GM20431 (cell line): ENCODE data around the gene SDR39U1.

Source experiments
- in situ Hi-C: fragments of 300-500 bp; cut with MseI, MboI; formaldehyde crosslinking; loops from one replicate; pipeline ENCODE4 v1.15.0; 2020; ENCODE audit warnings: low sequenced_read_pairs; ENCODE audit not compliant: unreplicated experiment

Gene SDR39U1

DNA sequence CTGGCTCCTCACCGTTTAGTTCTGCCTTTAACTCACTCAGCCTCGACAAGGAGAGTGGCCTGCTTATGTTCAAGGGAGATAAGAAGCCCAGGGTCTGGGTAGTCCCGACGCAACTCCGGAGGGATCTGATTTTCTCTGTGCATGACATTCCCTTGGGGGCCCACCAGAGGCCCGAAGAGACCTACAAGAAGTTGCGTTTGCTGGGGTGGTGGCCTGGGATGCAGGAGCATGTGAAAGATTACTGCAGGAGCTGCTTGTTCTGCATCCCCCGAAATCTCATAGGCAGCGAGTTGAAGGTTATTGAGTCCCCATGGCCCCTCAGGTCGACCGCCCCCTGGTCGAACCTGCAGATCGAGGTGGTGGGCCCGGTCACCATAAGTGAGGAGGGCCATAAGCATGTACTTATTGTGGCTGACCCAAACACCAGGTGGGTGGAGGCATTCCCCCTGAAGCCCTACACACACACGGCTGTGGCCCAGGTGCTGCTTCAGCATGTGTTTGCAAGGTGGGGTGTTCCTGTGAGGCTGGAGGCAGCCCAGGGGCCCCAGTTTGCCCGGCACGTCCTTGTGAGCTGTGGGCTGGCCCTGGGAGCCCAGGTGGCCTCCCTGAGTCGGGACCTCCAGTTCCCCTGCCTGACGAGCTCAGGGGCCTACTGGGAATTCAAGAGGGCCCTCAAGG is 26.2 kb downstream of the SDR39U1 start:
- in situ Hi-C loops, result no loop called here

DNA sequence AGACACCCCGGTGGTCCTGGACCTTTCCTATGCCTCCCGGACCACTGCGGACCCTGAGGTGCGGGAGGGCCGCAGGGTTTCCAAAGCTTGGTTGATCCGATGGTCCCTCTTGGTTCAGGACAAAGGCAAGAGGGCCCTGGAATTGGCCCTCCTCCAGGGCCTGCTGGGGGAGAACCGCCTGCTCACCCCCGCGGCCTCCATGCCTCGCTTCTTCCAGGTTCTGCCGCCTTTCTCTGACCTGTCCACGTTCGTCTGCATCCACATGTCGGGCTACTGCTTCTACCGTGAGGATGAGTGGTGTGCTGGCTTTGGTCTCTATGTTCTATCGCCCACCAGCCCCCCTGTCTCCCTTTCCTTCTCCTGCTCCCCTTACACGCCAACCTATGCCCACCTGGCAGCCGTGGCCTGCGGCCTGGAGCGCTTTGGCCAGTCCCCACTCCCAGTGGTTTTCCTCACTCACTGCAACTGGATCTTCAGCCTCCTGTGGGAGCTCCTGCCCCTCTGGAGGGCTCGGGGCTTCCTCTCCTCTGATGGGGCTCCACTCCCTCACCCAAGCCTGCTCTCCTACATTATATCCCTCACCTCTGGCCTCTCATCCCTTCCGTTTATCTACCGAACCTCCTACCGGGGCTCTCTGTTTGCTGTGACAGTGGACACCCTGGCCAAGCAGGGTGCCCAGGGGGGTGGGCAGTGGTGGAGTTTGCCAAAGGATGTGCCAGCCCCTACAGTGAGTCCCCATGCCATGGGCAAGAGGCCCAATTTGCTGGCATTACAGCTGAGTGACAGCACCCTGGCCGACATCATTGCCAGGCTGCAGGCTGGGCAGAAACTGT is 26.9 kb downstream of the SDR39U1 start:
- in situ Hi-C loops, result no loop called here

DNA sequence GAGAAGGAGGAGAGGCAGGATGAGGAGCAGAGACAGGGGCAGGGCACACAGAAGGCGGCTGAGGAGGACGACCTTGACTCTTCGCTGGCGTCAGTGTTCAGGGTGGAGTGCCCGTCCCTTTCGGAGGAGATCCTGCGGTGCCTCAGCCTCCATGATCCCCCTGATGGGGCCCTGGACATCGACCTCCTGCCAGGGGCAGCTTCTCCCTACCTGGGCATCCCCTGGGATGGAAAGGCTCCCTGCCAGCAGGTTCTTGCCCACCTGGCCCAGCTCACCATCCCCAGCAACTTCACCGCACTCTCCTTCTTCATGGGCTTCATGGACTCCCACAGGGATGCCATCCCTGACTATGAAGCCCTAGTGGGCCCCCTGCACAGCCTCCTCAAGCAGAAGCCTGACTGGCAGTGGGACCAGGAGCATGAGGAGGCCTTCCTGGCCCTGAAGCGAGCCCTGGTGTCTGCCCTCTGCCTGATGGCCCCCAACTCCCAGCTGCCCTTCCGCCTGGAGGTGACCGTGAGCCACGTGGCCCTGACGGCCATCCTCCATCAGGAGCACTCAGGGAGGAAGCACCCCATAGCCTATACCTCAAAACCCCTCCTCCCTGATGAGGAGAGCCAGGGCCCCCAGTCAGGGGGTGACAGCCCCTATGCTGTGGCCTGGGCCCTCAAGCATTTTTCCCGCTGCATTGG is 27.7 kb downstream of the SDR39U1 start:
- in situ Hi-C loops, result no loop called here

DNA sequence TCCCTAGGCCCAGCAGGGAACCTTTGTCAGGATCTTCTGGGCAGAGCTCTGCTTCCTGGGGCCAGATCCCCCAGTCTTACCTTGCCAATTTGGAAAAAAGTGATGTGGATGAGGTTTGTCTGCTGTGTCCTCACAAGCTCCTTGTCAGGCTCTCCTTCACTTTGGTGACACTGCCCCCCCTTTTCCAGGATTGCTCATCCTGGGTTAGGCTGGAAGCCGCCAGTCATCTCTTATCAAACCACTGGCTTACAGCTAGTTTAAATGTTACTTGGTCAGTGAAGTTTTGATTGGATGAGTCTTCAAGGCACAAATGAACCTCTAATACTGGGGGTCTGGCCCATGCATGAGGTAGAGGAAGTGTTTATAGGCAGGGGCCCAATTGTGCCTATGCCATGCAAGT is 28.5 kb downstream of the SDR39U1 start:
- in situ Hi-C loops, result no loop called here

DNA sequence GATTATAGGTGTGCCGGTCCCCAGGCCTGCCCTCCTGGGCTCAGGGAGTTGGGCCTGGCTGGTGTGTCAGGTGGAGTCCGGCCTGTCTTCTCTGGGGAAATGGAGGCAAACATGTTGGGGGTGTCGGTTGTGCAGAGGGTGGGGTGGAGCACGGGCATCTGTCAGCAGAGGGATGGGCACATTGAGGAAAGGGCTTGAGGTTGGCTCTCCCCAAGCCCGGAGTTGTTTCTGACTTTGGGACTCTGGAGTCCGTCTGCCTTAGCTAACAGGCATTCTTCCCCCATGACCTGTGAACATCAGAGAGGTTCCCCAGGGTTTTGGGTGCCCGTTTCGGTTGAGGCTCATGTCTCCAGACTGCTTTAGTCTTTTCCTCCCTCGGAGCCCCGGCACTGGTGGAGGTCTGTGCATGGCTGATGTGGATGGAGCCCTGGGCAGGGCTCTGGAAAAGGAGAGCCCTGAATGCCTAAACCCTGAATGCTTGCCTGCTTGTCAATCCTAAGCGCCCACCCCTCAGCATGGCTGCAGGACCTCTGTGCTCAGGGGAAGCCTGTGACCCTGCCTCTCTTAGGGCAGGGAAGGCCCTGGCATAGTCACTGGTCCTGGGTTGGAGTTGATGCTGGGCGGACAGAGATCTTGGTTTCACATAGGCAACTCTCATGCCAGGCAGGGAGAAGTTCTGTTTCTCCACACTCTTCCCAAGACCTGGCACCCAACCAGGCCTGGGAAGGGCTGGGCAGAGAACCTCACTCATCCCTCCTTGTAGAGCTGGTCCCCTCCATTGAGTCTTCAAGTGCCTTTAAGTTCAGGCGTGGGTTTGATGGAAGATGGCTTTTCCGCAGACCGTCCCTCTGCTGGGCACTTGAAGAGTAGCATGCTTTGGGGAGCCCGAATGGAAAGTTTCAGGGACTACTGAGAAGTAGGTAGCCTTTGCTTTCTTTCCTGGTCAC is 30.9 kb downstream of the SDR39U1 start:
- in situ Hi-C loops, result no loop called here

DNA sequence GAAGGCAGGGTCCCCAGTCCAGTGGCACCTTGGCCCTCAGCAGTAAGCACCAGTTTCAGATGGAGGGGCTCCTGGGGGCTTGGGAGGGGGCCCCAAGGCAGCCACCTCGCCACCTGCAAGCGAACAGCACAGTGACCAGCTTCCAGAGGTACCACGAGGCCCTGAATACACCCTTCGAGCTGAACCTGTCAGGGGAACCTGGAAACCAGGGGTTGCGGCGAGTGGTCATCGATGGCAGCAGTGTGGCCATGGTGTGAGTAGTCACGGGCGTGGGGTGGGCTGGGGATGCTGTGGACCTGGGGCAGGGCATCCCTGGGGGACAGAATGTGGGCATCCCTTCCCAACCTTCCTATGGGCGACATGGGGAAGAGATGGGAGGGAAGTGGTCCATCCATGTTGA is 32.6 kb downstream of the SDR39U1 start:
- in situ Hi-C loops, result no loop called here

DNA sequence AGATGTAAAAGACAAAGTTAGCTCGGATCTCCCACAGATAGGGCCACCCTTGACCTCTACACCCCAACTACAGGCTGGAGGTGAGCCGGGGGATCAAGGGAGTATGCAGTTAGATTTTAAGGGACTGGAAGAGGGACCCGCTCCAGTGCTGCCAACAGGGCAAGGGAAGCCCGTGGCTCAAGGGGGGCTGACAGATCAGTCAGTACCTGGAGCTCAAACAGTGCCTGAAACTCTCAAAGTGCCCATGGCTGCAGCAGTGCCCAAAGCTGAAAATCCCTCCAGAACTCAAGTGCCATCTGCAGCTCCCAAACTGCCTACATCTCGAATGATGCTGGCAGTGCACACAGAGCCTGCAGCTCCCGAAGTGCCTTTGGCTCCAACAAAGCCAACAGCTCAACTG is 33.4 kb downstream of the SDR39U1 start:
- in situ Hi-C loops, result no loop called here

DNA sequence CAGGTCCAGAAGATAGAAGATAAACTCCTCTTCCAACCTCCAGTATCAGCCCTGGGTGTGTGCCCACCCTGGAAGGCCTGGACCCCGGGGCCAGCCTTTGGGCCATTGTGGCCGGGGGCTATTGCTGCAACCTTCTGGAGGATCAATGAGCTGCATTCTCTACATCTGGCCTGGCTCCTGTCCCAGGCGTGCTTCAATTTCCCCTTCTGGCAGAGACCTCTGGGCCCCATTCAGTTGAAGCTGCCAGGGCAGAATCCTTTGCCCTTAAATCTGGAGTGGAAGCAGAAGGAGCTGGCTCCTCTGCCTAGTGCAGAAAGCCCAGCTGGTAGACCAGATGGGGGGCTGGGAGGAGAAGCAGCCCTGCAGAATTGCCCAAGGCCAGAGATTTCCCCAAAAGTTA is 33.8 kb downstream of the SDR39U1 start:
- in situ Hi-C loops, result no loop called here

DNA sequence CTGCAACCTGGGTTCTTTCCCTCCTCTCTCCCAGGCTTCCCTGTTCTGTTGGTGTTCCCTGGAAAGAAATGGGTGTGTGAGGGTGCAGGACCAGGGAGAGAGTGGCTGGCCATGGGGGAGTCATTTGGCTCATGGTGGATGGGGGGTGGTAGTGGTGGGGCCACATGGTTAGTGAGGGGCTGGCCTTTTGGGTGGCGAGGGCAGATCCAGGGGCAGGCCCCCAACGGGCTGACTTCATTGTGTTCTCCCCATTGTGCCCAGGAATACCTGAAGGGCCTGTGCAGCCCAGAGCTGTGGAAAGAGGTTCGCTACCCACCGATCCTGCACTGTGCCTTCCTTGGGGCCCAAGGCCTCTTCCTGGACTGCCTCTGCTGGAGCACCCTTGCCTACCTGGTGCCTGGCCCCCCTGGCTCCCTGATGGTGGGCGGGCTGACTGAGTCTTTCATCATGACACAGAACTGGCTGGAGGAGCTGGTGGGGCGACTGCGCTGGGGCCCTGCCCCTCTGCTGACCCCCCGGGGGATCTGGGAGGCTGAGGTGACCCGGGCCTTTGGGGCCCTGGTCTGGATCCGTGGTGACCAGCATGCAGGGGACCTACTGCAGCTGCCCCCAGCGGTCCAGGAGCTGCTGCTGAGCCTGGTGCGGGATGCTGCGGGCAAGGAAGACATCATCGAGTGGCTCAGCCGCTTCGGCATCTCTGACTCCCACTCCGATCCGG is 34.8 kb downstream of the SDR39U1 start:
- in situ Hi-C loops, result no loop called here

DNA sequence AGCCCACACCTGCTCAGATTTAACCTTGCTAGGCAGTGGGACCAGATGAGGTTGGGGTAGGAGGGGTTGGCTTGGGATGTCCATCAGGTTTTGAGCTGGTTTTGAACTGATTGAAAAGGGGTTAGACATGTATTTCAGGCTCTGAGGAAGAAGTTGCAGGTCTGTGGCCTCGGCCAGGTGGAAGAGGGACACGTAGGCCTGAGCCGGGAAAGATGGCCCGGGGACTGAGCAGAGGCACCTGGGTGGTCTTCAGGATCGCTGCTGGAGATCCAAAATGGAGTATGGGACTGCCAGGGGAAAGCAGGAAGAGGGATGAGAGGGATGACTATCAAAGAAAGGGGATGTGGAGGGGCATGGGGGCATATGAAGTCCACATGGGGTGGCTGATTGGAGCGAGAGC is 36.2 kb downstream of the SDR39U1 start:
- in situ Hi-C loops, result no loop called here

DNA sequence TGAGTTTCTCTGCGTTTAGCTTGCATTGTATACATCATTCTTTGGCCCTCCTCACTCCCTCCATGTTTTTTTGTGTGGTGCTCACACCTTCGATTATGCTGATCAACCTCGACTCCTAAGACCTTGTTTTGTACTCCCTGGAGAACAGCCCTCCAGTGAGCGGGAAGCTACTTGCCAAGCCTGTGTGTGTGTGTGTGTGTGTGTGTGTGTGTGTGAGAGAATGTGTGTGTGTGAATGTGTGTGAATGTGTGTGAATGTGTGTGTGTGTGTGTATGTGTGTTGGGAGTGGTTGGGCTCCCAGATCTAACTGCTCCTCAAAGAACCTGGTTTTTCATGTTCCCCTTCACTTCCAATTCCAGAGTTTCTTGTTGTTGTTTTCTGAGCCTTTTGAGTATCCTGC is 37.8 kb downstream of the SDR39U1 start:
- in situ Hi-C loops, result no loop called here

DNA sequence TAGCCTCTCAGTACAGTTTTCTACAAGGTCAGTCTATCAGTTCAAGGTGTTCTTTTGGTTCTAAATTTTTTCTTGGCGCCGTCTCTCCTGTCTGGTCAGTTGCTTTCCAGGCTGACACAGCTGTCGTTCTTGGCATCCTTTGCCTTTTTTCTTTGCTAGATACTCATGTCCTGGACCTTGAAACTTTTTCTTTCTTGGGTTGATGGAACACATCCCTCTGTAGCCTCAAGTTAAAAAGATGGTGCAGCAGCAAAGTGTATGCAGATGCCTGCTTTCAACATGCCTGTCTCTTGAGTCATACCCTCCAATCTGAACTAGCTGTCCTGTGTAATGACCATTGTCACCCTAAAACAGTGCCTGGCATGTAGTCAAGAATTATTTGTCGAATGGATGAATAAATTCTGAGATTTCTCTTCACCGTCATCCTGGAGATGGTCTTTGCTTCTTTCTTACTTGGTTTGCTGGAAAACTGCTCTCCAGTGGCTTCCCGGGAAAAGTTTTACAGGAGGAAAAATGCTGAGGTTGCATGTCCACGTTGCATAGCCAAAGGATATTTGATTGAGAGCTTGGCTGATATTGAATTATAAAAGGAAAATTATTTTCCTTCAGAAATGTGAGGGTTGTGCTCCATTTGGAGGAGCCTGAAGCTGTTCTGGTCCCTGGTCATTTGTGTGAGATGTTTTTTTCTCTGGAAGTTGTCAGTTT is 39.1 kb downstream of the SDR39U1 start:
- in situ Hi-C loops, result no loop called here

DNA sequence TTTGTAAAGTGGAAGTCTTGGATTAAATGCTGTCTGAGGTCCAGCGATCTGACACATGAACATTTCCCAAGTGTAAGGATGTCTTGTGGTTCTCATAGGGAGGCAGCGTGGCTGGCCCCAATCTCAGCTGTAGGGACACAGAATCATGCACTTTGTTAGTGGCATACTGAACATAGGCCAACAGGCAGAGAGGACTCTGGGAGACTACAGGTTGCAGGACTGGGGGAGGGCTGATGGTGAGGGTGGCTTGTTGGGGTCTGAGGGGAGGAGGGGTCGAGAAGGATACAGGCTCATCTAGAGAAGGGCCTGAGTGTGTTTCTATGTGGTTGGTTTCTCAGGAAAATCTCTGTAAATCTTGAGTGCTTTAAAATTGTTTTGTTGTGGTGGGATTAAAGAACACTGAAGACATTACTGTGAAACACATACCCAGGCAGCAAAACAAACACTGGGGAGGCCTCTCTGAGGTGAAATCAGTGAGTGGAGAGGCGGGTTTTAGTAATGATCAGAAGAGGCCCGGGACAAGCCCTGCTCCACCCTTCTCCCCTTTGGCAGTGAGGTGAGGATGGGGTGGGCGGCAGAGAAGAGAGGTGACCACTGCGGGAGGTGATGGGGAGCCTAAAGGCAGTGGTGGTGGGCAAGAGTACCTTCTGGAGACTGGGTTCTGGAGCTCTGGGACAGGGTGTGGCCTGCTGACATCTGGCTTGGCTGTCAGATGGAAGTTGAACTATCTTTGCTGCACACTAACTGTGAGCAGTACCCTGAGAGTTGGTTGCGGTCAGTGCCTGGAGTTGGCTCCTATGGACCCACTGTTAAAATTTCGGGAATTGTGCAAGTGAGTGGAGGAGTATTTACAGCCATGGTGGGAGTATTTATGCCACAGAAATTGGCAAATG is 40.5 kb downstream of the SDR39U1 start:
- in situ Hi-C loops, result no loop called here

DNA sequence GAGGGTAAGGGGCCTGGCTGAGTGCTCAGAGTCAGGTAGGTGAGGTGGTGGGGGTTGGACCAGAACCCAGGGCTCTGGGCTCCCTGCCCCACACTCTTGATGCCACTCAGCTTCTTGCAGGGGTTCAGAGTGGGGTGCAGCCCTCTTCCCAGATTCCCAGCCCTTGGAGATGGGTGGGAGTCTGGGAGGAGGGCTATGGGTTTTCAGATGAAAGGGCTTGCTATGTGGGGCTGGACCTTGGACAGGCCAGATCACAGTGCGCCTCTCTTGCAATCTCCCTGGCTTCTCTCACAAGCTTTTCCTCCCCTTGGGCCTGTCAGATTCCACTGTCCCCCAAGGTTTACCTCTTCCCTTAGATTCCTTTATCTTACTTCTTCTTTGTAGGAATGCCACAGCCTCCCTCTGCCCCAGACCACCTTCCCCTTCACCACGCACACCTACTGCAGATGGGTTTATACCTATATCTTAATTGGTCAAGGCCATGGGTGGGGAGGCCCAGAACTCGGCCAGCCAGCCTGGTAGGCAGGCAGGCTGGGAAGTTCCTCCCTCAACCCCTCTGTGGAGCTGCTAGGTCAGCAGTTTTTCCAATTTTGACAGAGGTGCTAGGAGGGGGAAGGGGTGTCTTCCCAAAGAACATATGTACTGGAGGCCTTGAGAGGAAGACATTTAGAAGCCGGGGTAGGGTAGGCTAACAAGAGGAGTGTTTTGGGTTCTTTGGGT is 42.4 kb downstream of the SDR39U1 start:
- in situ Hi-C loops, result no loop called here

DNA sequence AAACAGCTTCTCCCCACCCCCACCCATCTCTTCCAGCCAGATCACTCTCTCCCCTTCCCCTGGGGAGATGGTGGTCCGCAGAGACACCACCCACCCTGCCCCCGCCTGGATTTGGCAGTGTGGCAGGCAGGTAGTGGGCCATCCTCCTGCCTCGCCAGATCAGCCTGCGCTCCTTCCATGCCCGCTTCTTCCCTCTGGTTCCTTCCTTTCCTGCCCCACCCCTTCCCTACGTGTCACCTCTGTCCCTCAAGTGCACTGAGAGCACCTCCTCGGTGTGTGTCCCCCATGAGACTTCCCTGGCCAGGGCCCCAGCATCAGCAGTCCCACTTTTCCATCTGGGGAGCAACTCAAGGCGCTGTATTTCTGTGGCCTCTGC is 43.1 kb downstream of the SDR39U1 start:
- in situ Hi-C loops, result no loop called here

DNA sequence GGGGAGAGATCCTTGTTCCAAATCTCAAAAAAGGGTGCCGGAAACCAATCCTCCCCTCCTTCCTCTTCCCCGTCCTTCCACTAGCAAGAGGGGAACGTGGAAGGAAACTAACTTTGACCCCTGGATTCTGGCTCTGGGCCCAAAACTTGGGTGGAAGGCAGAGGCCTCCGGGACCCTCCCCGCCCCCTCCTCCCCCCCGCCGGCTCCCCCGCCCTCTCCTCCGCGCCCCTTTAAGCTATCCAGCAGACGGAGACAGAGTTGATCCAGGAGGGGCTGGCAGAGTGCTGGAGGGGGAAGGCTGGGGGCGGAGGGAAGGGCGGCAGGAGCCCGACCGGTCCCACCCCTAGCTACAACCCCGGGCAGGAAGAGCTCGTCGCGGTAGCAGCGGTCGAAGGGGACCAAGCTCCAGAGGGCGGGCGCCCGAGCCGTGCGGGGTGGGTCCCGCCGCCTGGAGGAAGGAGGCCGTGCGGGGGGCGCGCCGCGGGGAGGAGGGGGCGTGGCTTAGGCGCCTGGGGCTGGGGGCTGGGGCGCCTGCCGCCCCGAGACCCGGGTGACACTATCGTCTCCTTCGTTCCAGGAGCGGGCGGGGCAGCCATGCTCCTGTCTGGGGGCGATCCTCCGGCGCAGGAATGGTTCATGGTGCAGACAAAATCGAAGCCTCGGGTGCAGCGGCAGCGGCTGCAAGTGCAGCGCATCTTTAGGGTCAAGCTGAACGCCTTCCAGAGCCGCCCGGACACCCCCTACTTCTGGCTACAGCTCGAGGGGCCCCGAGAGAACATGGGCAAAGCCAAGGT is 43.7 kb downstream of the SDR39U1 start, which contains the start of gene NYNRIN:
TSS of gene NYNRIN (plus strand) at position 351 of the 794 bp plus-strand sequence. CDS start at position 595, 244 bp downstream.
- in situ Hi-C loops, result no loop called here
